Ascending aorta (tissue), 2 donors: Measurements from ENCODE around the gene SH2D7. TPM values are rescaled to one million over a fixed set of nuclear protein-coding genes. Genes with fewer than 3 reads are reported as not detected.

Experiments
- DNase-seq, 2 donors: peaks; one replicate each; pipeline ENCODE4 v3.0.0-alpha.2; 2019; ENCODE audit warnings: low spot score in 2 of 2
- H3K27ac ChIP-seq, 2 donors: fragments of 200-600 bp; sonication (generic); one replicate each; pipeline ENCODE4 v1.5.1; 2016 to 2017; ENCODE audit warnings: mild to moderate bottlenecking in 1 of 2
- H3K27me3 ChIP-seq: fragments of 200-600 bp; sonication (generic); one replicate; pipeline ENCODE4 v1.5.1; 2017
- H3K36me3 ChIP-seq, 2 donors: fragments of 200-600 bp; sonication (generic); one replicate each; pipeline ENCODE4 v1.5.1; 2016
- H3K4me1 ChIP-seq, 2 donors: fragments of 200-600 bp; sonication (generic); one replicate each; pipeline ENCODE4 v1.5.1; 2016 to 2017; ENCODE audit warnings: mild to moderate bottlenecking in 1 of 2
- H3K4me3 ChIP-seq, 2 donors: fragments of 200-600 bp; sonication (generic); one replicate each; pipeline ENCODE4 v1.5.1; 2016 to 2017; ENCODE audit warnings: mild to moderate bottlenecking in 1 of 2
- H3K9me3 ChIP-seq, 2 donors: fragments of 200-600 bp; sonication (generic); one replicate each; pipeline ENCODE4 v1.5.1; 2016
- CTCF ChIP-seq, 3 experiments: fragments of 200-600 bp in 2 of 3; fragments of 450-650 bp in 1 of 3; sonication (generic) in 2 of 3; IDR thresholded peaks; one replicate each; pipeline ENCODE4 v1.5.1; 2016 to 2019; ENCODE audit warnings: antibody characterized with exemption in 3 of 3, mild to moderate bottlenecking in 1 of 3, moderate library complexity in 1 of 3
- intact Hi-C: fragments of 100-400 bp; cut with DNase I; formaldehyde crosslinking; loops from one replicate; pipeline ENCODE4 v1.15.1; 2023
- total RNA-seq: library from RNA; depleted of rRNA; stranded (reverse); fragments of >200 nt; gene quantifications from one replicate; pipeline ENCODE4 v1.1.0, GENCODE V29; 2016

The SH2D7 gene
- total RNA-seq, 1 donor from 2014 or later: not detected

GRCh38 chr15:78131295-78132061 lies 39.1 kb downstream of the SH2D7 start, which contains the start of gene CIB2:
Gene CIB2, minus strand, starts transcription at chr15:78131445. Its CDS starts 230 bp downstream, at chr15:78131215.
- H3K4me3 ChIP-seq: peak within 1 kb of the TSS; percentile 53 to 71
- peak within 1 kb of the TSS; percentile 71 to 79 for H3K27ac ChIP-seq
- H3K36me3 ChIP-seq: no peaks in the 10 kb centered on the region
- H3K4me1 ChIP-seq: peaks cover 0 to 12% of the 10 kb centered on the region in 2 donors
- H3K9me3 ChIP-seq: no peaks in the 10 kb centered on the region
- peak in 1 of 2 donors; percentile 83 for DNase-seq
- no peaks in the 10 kb centered on the region for H3K27me3 ChIP-seq
- intact Hi-C loops: loop anchor here (1.0 to 2.0 kb wide), 4 partner anchors 18 to 110 kb away; partner anchors contain the start of genes IDH3A and TBC1D2B
- TF ChIP-seq CTCF (IDR thresholded peaks at IDR 0.05): peak; percentile 56 to 91 (median 67)

GRCh38 chr15:78133801-78134200 lies 41.4 kb downstream of the SH2D7 start:
- Histone ChIP-seq H3K4me3 (no peak overlapping the region), H3K27ac (no peak overlapping the region), H3K27me3 (no peaks in the 10 kb centered on the region), H3K4me1 (peaks cover 0 to 12% of the 10 kb centered on the region in 2 donors), H3K9me3 (no peaks in the 10 kb centered on the region), H3K36me3 (no peaks in the 10 kb centered on the region)
- no peak for DNase-seq
- intact Hi-C loops: no loop called here
- TF ChIP-seq CTCF (IDR thresholded peaks at IDR 0.05): no peak

- TF ChIP-seq CTCF (IDR thresholded peaks at IDR 0.05): no peak
- Histone ChIP-seq H3K27ac (no peak overlapping the region), H3K27me3 (no peaks in the 10 kb centered on the region), H3K4me3 (no peak overlapping the region), H3K9me3 (no peaks in the 10 kb centered on the region), H3K4me1 (no peaks in the 10 kb centered on the region), H3K36me3 (no peaks in the 10 kb centered on the region)
- peak in 1 of 2 donors; percentile 40 for DNase-seq
- intact Hi-C loops: no loop called here
Measured at GRCh38 chr15:78139578-78139977, 47.2 kb downstream of the SH2D7 start.

- Histone ChIP-seq H3K27me3 (no peaks in the 10 kb centered on the region), H3K27ac (no peak overlapping the region), H3K9me3 (no peaks in the 10 kb centered on the region), H3K4me1 (no peaks in the 10 kb centered on the region), H3K36me3 (no peaks in the 10 kb centered on the region), H3K4me3 (no peak overlapping the region)
- peak in 1 of 2 donors; percentile 15 for DNase-seq
- intact Hi-C loops: no loop called here
- TF ChIP-seq CTCF (IDR thresholded peaks at IDR 0.05): no peak
Measured at GRCh38 chr15:78140292-78140691, 47.9 kb downstream of the SH2D7 start.

GRCh38 chr15:78142332-78142731 lies 50.0 kb downstream of the SH2D7 start:
- no peak overlapping the region for H3K4me3 ChIP-seq
- TF ChIP-seq CTCF (IDR thresholded peaks at IDR 0.05): no peak
- H3K36me3 ChIP-seq: no peaks in the 10 kb centered on the region
- intact Hi-C loops: no loop called here
- H3K4me1 ChIP-seq: no peaks in the 10 kb centered on the region
- DNase-seq: peak in 1 of 2 donors; percentile 24
- H3K27ac ChIP-seq: no peak overlapping the region
- H3K9me3 ChIP-seq: no peaks in the 10 kb centered on the region
- H3K27me3 ChIP-seq: no peaks in the 10 kb centered on the region
